GM19467 (cell line): ENCODE measurements around the gene COL5A1.

ENCODE experiments used
- ATAC-seq: cut with Tn5 transposase; IDR thresholded peaks from one replicate; pipeline ENCODE4 v1.9.1; 2021; ENCODE audit warnings: mild to moderate bottlenecking, moderate library complexity; ENCODE audit not compliant: unreplicated experiment

COL5A1 gene

GRCh38 chr9:134778841-134779411 lies 137.3 kb downstream of the COL5A1 start:
- ATAC-seq, result no peak

GRCh38 chr9:134779640-134780039 lies 138.0 kb downstream of the COL5A1 start:
- no peak for ATAC-seq

GRCh38 chr9:134781591-134782302 lies 140.1 kb downstream of the COL5A1 start:
- ATAC-seq, result no peak

- no peak for ATAC-seq
These were observed 141.5 kb downstream of the COL5A1 start for GRCh38 chr9:134782921-134783698.

GRCh38 chr9:134783699-134784039 lies 142.1 kb downstream of the COL5A1 start:
- ATAC-seq, result no peak

- no peak for ATAC-seq
These were observed 143.1 kb downstream of the COL5A1 start for GRCh38 chr9:134784577-134785305.

- no peak for ATAC-seq
These were observed 143.9 kb downstream of the COL5A1 start for GRCh38 chr9:134785325-134786108.

- ATAC-seq, result no peak
These were observed 146.3 kb downstream of the COL5A1 start for GRCh38 chr9:134787601-134788531.

- no peak for ATAC-seq
These were observed 147.6 kb downstream of the COL5A1 start for GRCh38 chr9:134789168-134789567.

GRCh38 chr9:134791009-134791408 lies 149.4 kb downstream of the COL5A1 start:
- no peak for ATAC-seq

GRCh38 chr9:134792627-134793026 lies 151.0 kb downstream of the COL5A1 start:
- ATAC-seq, result no peak

- ATAC-seq, result no peak
These were observed 151.9 kb downstream of the COL5A1 start for GRCh38 chr9:134793288-134794188.

- ATAC-seq, result no peak
These were observed 153.2 kb downstream of the COL5A1 start for GRCh38 chr9:134794663-134795370.

GRCh38 chr9:134795446-134795845 lies 153.8 kb downstream of the COL5A1 start:
- ATAC-seq, result no peak

- ATAC-seq, result no peak
These were observed 155.3 kb downstream of the COL5A1 start for GRCh38 chr9:134796882-134797281.

GRCh38 chr9:134800791-134801339 lies 159.3 kb downstream of the COL5A1 start:
- no peak for ATAC-seq

- ATAC-seq, result no peak
These were observed 160.7 kb downstream of the COL5A1 start for GRCh38 chr9:134802216-134802795.
